GM10248 (cell line): ENCODE measurements around the gene KCNJ3.

Source experiments
- CTCF ChIA-PET: fragments of 300-600 bp; sonication (Branson Sonifier 250); formaldehyde crosslinking; extraction: SDS; loops from one replicate; lab custom pipeline; 2021; ENCODE audit warnings: antibody characterized with exemption; lab: Yijun Ruan, JAX
- POLR2A ChIA-PET: fragments of 350-650 bp; sonication (Branson Sonifier 250); formaldehyde crosslinking; extraction: SDS; loops from one replicate; lab custom pipeline; 2020; ENCODE audit warnings: antibody characterized with exemption; lab: Yijun Ruan, JAX
- DNase-seq: peaks from one replicate; pipeline ENCODE4 v3.0.0; 2012; ENCODE audit errors: extremely low spot score
- CTCF ChIP-seq: IDR thresholded peaks from 2 replicates; pipeline ENCODE4 v1.5.1; 2012; ENCODE audit warnings: mild to moderate bottlenecking, low read depth; ENCODE audit errors: extremely low read depth, missing control alignments, control extremely low read depth

Gene KCNJ3

GRCh38 chr2:154677401-154677800, 21.1 kb upstream of the KCNJ3 start:
- DNase-seq, result no peak
- POLR2A ChIA-PET, result no interaction called here
- no peak for TF ChIP-seq CTCF
- CTCF ChIA-PET, result interaction anchor here (0.8 to 1.4 kb wide), 3 partner anchors 10 to 54 kb away, joined by 3 to 4 read pairs (median 4); no protein-coding TSS in a partner anchor

DNA sequence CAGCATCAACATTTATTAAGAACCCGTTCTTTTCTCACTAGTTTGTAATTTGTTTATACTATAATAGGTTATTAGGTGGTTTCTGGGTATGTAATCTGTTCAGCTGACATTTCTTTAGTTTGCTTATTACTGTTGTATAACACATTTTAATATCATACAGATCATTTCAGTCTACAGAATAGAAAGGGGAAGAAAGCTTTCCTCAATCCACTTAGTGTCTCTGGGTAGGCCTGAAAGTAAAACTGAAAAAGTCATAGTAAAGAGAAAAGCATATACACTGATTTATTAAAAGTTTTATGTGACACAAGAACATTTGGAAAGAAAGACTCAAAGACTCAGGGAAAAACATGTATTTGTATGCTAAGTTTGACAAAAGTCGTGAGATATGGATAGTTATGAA, 16.8 kb upstream of the KCNJ3 start:
- POLR2A ChIA-PET, result no interaction called here
- TF ChIP-seq CTCF, result no peak
- DNase-seq, result no peak
- CTCF ChIA-PET, result no interaction called here

- POLR2A ChIA-PET, result no interaction called here
- no peak for TF ChIP-seq CTCF
- CTCF ChIA-PET, result interaction anchor here (3.2 kb wide), 1 partner anchor 10 kb away, joined by 9 read pairs; no protein-coding TSS in a partner anchor
- DNase-seq, result no peak
Observed at GRCh38 chr2:154686162-154686561, 12.3 kb upstream of the KCNJ3 start.

GRCh38 chr2:154688373-154688772, 10.1 kb upstream of the KCNJ3 start:
- TF ChIP-seq CTCF, result no peak
- ChIA-PET CTCF (interaction anchor here (1.2 kb wide), 1 partner anchor 11 kb away, joined by 3 read pairs; no protein-coding TSS in a partner anchor), POLR2A (no interaction called here)
- no peak for DNase-seq

DNA sequence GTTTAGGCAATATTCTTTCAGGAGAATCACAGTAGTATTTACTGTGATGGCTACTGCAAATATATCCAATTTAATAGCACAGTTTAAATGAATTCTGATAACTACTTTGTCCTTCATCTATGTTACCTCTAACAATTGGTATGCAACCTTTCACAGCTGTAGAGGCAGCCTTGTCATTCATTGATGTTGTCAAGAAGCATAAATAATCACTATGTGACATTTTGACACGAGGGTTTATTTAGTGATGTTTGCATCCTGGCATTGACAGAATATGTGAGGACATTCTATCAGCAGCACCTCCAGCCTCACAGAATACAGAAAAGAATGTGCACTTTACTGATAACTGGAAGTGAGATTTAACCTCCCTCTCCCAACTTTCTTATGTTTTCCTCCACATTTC, 9.3 kb upstream of the KCNJ3 start:
- no peak for DNase-seq
- ChIA-PET CTCF (no interaction called here), POLR2A (no interaction called here)
- no peak for TF ChIP-seq CTCF

- no peak for DNase-seq
- ChIA-PET POLR2A (no interaction called here), CTCF (no interaction called here)
- no peak for TF ChIP-seq CTCF
Observed at GRCh38 chr2:154692927-154693326, 5.6 kb upstream of the KCNJ3 start.
